A549 (cell line): ENCODE results near the gene C5orf34. TPM values are rescaled to one million over a fixed set of nuclear protein-coding genes. Genes with fewer than 3 reads are reported as not detected.
A peak's percentile ranks its signal among the peaks of the same experiment; 100 is the strongest.
"Not testable (repeated sequence)": the region's sequence is repeated elsewhere in the genome, so short reads cannot be mapped to it uniquely, and the experiment has no call there.

Experiments
- ATAC-seq, 2 experiments: fragments of 200-7000 bp in 1 of 2; fragments of >200 bp in 1 of 2; cut with Nextera tagmentation in 1 of 2; cut with Tn5 transposase in 1 of 2; 3 replicates each; pipeline versions ENCODE4 v1.8.0 to v1.9.1; 2018 to 2020; ENCODE audit warnings: mild to moderate bottlenecking in 1 of 2, moderate library complexity in 1 of 2
- CTCF ChIA-PET: fragments of 300-600 bp; sonication (Branson Sonifier 250); formaldehyde crosslinking; extraction: SDS; loops from one replicate; lab custom pipeline; 2021; ENCODE audit warnings: antibody characterized with exemption, inconsistent platforms; lab: Yijun Ruan, JAX
- POLR2A ChIA-PET: fragments of 350-600 bp; formaldehyde crosslinking; extraction: SDS; loops from one replicate; lab custom pipeline; 2021; ENCODE audit warnings: antibody characterized with exemption, inconsistent platforms; lab: Yijun Ruan, JAX
- DNase-seq, 2 experiments: peaks; one replicate each; pipeline versions ENCODE4 v3.0.0 to v3.0.0-alpha.2; 2011 to 2016; ENCODE audit warnings: low read depth in 1 of 2, low spot score in 1 of 2
- FAIRE-seq: peaks from 2 replicates; lab custom pipeline; 2011; peaks lifted over from hg19 to GRCh38; lab: Jason Lieb, UNC
- H3K27ac ChIP-seq, 2 experiments: fragments of >200 bp; sonication (Bioruptor Twin); formaldehyde crosslinking; 3 replicates each; pipeline ENCODE4 v1.5.1; 2016 to 2017
- H3K4me1 ChIP-seq: fragments of >200 bp; sonication (Bioruptor Twin); formaldehyde crosslinking; 3 replicates; pipeline ENCODE4 v1.6.1; 2016
- H3K4me2 ChIP-seq: fragments of >200 bp; sonication (Bioruptor Twin); formaldehyde crosslinking; 3 replicates; pipeline ENCODE4 v1.6.1; 2016
- H3K4me3 ChIP-seq: fragments of >200 bp; sonication (Bioruptor Twin); formaldehyde crosslinking; 3 replicates; pipeline ENCODE4 v1.5.1; 2016
- H3K9me3 ChIP-seq: fragments of >200 bp; sonication (Bioruptor Twin); formaldehyde crosslinking; 3 replicates; pipeline ENCODE4 v1.6.1; 2016
- ATOH8 ChIP-seq: fragments of 250-450 bp; sonication (Bioruptor Pico); IDR thresholded peaks from 2 replicates; pipeline ENCODE4 v1.5.0; 2020; ENCODE audit warnings: low read depth, mild to moderate bottlenecking, moderate library complexity
- CBX2 ChIP-seq: fragments of 200-600 bp; sonication (generic); IDR thresholded peaks from 2 replicates; pipeline ENCODE4 v1.6.1; 2016; ENCODE audit warnings: low read depth, mild to moderate bottlenecking, borderline replicate concordance
- CEBPB ChIP-seq, 2 experiments: fragments of >200 bp in 1 of 2; sonication (Bioruptor Twin) in 1 of 2; formaldehyde crosslinking in 1 of 2; IDR thresholded peaks; 2 replicates each; pipeline ENCODE4 v1.6.1; 2012 to 2016
- CHD4 ChIP-seq: fragments of 200-600 bp; sonication (generic); IDR thresholded peaks from 2 replicates; pipeline ENCODE4 v1.6.1; 2016; ENCODE audit warnings: antibody characterized with exemption, mild to moderate bottlenecking, borderline replicate concordance
- FOSB ChIP-seq: fragments of 250-450 bp; sonication (Bioruptor Pico); IDR thresholded peaks from 2 replicates; pipeline ENCODE4 v1.5.0; 2020; ENCODE audit warnings: mild to moderate bottlenecking, moderate library complexity
- FOXS1 ChIP-seq: fragments of 250-450 bp; sonication (Bioruptor Pico); IDR thresholded peaks from 2 replicates; pipeline ENCODE4 v1.5.0; 2020; ENCODE audit warnings: mild to moderate bottlenecking, moderate library complexity
- GATA3 ChIP-seq: IDR thresholded peaks from 2 replicates; pipeline ENCODE4 v1.6.1; 2012; ENCODE audit warnings: borderline replicate concordance
- HDAC2 ChIP-seq: fragments of 200-600 bp; sonication (generic); IDR thresholded peaks from 2 replicates; pipeline ENCODE4 v1.6.1; 2016
- JUNB ChIP-seq: fragments of >200 bp; sonication (Bioruptor Twin); formaldehyde crosslinking; IDR thresholded peaks from 2 replicates; pipeline ENCODE4 v1.6.1; 2016
- KDM5A ChIP-seq: fragments of 200-600 bp; sonication (generic); IDR thresholded peaks from 2 replicates; pipeline ENCODE4 v1.6.1; 2016; ENCODE audit warnings: antibody characterized with exemption, mild to moderate bottlenecking
- MAFK ChIP-seq: fragments of 450-650 bp; IDR thresholded peaks from 2 replicates; pipeline ENCODE4 v1.6.1; 2014; ENCODE audit not compliant: partially characterized antibody
- MAX ChIP-seq: IDR thresholded peaks from 2 replicates; pipeline ENCODE4 v1.6.1; 2012
- RCOR1 ChIP-seq: fragments of 150-350 bp; IDR thresholded peaks from 2 replicates; pipeline ENCODE4 v1.6.1; 2014; ENCODE audit warnings: antibody characterized with exemption, low read length, low read depth
- REST ChIP-seq: fragments of 200-600 bp; sonication (generic); IDR thresholded peaks from 2 replicates; pipeline ENCODE4 v1.6.1; 2016; ENCODE audit warnings: antibody characterized with exemption, mild to moderate bottlenecking, moderate library complexity
- RNF2 ChIP-seq: fragments of 200-600 bp; sonication (generic); IDR thresholded peaks from 2 replicates; pipeline ENCODE4 v1.6.1; 2016; ENCODE audit warnings: low read depth, mild to moderate bottlenecking, antibody characterized with exemption, moderate library complexity, borderline replicate concordance
- TFCP2L1 ChIP-seq: fragments of 250-450 bp; sonication (Bioruptor Pico); IDR thresholded peaks from 2 replicates; pipeline ENCODE4 v1.5.0; 2021; ENCODE audit warnings: mild to moderate bottlenecking
- TP53 ChIP-seq: fragments of 250-450 bp; sonication (Bioruptor Pico); IDR thresholded peaks from 2 replicates; pipeline ENCODE4 v1.5.0; 2021; ENCODE audit warnings: mild to moderate bottlenecking, moderate library complexity
- ZFP36 ChIP-seq: fragments of 450-650 bp; IDR thresholded peaks from 2 replicates; pipeline ENCODE4 v1.6.1; 2014; ENCODE audit warnings: borderline replicate concordance; ENCODE audit not compliant: partially characterized antibody
- ZSCAN20 ChIP-seq: fragments of 250-450 bp; sonication (Bioruptor Pico); IDR thresholded peaks from 2 replicates; pipeline ENCODE4 v1.8.0; 2022; ENCODE audit warnings: mild to moderate bottlenecking, moderate library complexity
- WGBS: methylation state at CpG from one replicate; pipeline ENCODE4 v1.1.6; 2017; ENCODE audit errors: missing lambda C conversion rate; 5-methylcytosine and 5-hydroxymethylcytosine counted together
- polyA plus RNA-seq, 4 experiments: library from polyadenylated mRNA; depleted of rRNA in 3 of 4; stranded (reverse); fragments of >200 nt; fragmentation: RNase III in 1 of 4; extraction: RNeasy Plus Mini Kit Qiagen cat#74134 plus additional on column Dnase treatment in 1 of 4; gene quantifications; 2 replicates in 3 of 4; 3 replicates in 1 of 4; pipeline ENCODE4 v1.2.3, GENCODE V29; 2011 to 2017
- TF ChIP-seq, protein P1 (sequence below): IDR thresholded peaks from 2 replicates; pipeline ENCODE4 v1.6.1; 2012
- TF ChIP-seq, protein P2 (sequence below): fragments of 250-450 bp; sonication (Bioruptor Pico); IDR thresholded peaks from 2 replicates; pipeline ENCODE4 v1.5.0; 2021; ENCODE audit warnings: mild to moderate bottlenecking, moderate library complexity, borderline replicate concordance

The C5orf34 gene
- polyA plus RNA-seq, 2 of the 4 experiments (the other 2 are of a cell fraction), result 7.6 to 16.1 TPM

GRCh38 chr5:43553381-43553780 is 38.4 kb upstream of the C5orf34 start:
- no peak for ATAC-seq
- 86% methylated on average over 2 of the region's 2 CpGs for WGBS
- H3K27ac ChIP-seq, result no peak overlapping the region
- DNase-seq, result no peak
- no peak for TF ChIP-seq HDAC2
- no peak for TF ChIP-seq FOSB (CRISPR knock-in tag)
- TF ChIP-seq CHD4, result no peak
- no peak for TF ChIP-seq MAFK
- TF ChIP-seq, protein P1, sequence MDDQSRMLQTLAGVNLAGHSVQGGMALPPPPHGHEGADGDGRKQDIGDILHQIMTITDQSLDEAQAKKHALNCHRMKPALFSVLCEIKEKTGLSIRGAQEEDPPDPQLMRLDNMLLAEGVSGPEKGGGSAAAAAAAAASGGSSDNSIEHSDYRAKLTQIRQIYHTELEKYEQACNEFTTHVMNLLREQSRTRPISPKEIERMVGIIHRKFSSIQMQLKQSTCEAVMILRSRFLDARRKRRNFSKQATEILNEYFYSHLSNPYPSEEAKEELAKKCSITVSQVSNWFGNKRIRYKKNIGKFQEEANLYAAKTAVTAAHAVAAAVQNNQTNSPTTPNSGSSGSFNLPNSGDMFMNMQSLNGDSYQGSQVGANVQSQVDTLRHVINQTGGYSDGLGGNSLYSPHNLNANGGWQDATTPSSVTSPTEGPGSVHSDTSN, result no peak
- TF ChIP-seq RCOR1, result no peak
- TF ChIP-seq ATOH8 (CRISPR knock-in tag), result no peak
- TF ChIP-seq JUNB, result no peak
- TF ChIP-seq REST, result no peak
- ChIA-PET CTCF (interaction anchor here (2.0 kb wide), 1 partner anchor 69 kb away, joined by 7 read pairs; the partner anchor contains the start of gene TMEM267), POLR2A (interaction anchor here (1.3 to 1.4 kb wide), 2 partner anchors 50 to 70 kb away, joined by 3 to 6 read pairs; partner anchors contain the start of genes NNT and TMEM267)
- peak overlapping the region; percentile 86; the same call in 2 of the 3 replicates for H3K4me2 ChIP-seq
- H3K9me3 ChIP-seq, result no peaks in the 10 kb centered on the region
- H3K4me1 ChIP-seq, result peaks cover 23% of the 10 kb centered on the region; the same call in 2 of the 3 replicates
- FAIRE-seq, result no peak
- H3K4me3 ChIP-seq, result no peak overlapping the region

GRCh38 chr5:43551731-43552130 is 36.8 kb upstream of the C5orf34 start:
- H3K27ac ChIP-seq, result no peak overlapping the region
- no peak overlapping the region for H3K4me3 ChIP-seq
- ChIA-PET CTCF (interaction anchor here (0.6 kb wide), 1 partner anchor 15 kb away, joined by 3 read pairs; no protein-coding TSS in a partner anchor), POLR2A (no interaction called here)
- DNase-seq (no peak), ATAC-seq (no peak), FAIRE-seq (no peak)
- 85% methylated on average over 2 of the region's 2 CpGs for WGBS
- peaks cover 23% of the 10 kb centered on the region; the same call in 2 of the 3 replicates for H3K4me1 ChIP-seq
- no peak overlapping the region for H3K4me2 ChIP-seq
- TF ChIP-seq CBX2, result no peak
- TF ChIP-seq GATA3, result no peak
- TF ChIP-seq CEBPB (IDR thresholded peaks at IDR 0.05), result no peak
- no peak for TF ChIP-seq ZSCAN20
- no peak for TF ChIP-seq MAX
- no peak for TF ChIP-seq ZFP36
- TF ChIP-seq FOXS1, result no peak
- TF ChIP-seq TFCP2L1, result no peak
- TF ChIP-seq, protein P2, sequence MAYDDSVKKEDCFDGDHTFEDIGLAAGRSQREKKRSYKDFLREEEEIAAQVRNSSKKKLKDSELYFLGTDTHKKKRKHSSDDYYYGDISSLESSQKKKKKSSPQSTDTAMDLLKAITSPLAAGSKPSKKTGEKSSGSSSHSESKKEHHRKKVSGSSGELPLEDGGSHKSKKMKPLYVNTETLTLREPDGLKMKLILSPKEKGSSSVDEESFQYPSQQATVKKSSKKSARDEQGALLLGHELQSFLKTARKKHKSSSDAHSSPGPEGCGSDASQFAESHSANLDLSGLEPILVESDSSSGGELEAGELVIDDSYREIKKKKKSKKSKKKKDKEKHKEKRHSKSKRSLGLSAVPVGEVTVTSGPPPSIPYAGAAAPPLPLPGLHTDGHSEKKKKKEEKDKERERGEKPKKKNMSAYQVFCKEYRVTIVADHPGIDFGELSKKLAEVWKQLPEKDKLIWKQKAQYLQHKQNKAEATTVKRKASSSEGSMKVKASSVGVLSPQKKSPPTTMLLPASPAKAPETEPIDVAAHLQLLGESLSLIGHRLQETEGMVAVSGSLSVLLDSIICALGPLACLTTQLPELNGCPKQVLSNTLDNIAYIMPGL, result no peak
- no peak for TF ChIP-seq RCOR1
- no peak for TF ChIP-seq TP53 (CRISPR knock-in tag)
- TF ChIP-seq ATOH8 (CRISPR knock-in tag), result no peak
- TF ChIP-seq KDM5A, result no peak
- no peak for TF ChIP-seq RNF2
- no peak for TF ChIP-seq CHD4
- H3K9me3 ChIP-seq, result no peaks in the 10 kb centered on the region

- 96% methylated on average over 8 of the region's 8 CpGs for WGBS
- H3K4me3 ChIP-seq, H3K27ac ChIP-seq, DNase-seq, ATAC-seq, H3K9me3 ChIP-seq, FAIRE-seq, H3K4me2 ChIP-seq, POLR2A ChIA-PET: not testable (repeated sequence)
- H3K4me1 ChIP-seq, result peaks cover 10% of the 10 kb centered on the region; the same call in 2 of the 3 replicates
- CTCF ChIA-PET, result interaction anchor here (0.6 kb wide), 1 partner anchor 41 kb away, joined by 4 read pairs; no protein-coding TSS in a partner anchor
These were observed 34.3 kb upstream of the C5orf34 start for GRCh38 chr5:43549272-43549671.
